ENCODE results near the gene CAPS.
"Not testable (repeated sequence)": the region's sequence is repeated elsewhere in the genome, so short reads cannot be mapped to it uniquely, and the experiment has no call there.

The CAPS gene

GRCh38 chr19:5913739-5914357 is at the start of gene CAPS:
Gene CAPS (plus strand): TSS chr19:5914254. CDS start chr19:5914407, 153 bp downstream.
- DNase-seq, result no peak

- no peak for DNase-seq
Measured at GRCh38 chr19:5864725-5865486, 49.1 kb upstream of the CAPS start.

DNA sequence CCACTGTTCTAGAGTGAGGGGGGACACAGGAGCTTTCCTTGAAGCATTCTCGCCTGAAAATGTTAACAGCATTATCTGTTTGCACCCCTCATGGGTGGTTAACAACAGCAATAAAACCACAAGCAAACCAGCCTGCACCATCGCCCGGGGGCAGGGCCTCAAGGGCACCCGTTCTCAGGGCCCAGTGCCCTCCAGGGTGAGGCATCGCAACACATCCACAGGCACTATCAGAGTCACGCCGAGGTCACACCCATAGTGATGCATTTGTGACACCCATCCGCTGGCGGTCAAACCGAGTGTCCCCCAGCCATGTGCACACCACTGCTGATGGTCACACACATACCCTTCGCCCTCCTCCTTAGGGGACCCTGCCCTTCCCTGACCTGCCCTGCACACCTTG is 48.3 kb upstream of the CAPS start:
- DNase-seq, result no peak

GRCh38 chr19:5867201-5868136 is 46.6 kb upstream of the CAPS start:
- no peak for DNase-seq

GRCh38 chr19:5870986-5871394 is 43.1 kb upstream of the CAPS start:
- no peak for DNase-seq

GRCh38 chr19:5873617-5874199 is 40.3 kb upstream of the CAPS start:
- no peak for DNase-seq

DNA sequence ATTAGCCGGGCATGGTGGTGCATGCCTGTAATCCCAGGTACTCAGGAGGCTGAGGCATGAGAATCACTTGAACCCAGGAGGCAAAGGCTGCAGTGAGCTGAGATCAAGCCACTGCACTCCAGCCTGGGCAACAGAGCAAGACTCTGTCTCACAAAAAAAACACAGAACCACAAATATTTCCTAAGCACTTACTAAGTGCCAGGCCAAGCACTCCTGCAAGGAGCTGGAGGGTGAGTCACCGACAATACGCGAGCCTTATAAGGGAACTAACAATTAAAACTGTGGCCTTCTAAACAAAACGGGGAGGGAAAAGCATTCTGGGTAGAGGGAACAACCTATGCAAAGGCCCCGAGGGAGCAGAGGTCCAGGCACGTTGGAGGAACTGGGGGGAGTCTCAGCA is 39.6 kb upstream of the CAPS start:
- not testable (repeated sequence) for DNase-seq

- DNase-seq, result no peak
Measured at GRCh38 chr19:5877427-5877826, 36.6 kb upstream of the CAPS start.

GRCh38 chr19:5877882-5878281 is 36.2 kb upstream of the CAPS start:
- DNase-seq, result no peak

GRCh38 chr19:5880196-5880595 is 33.9 kb upstream of the CAPS start:
- no peak for DNase-seq

DNA sequence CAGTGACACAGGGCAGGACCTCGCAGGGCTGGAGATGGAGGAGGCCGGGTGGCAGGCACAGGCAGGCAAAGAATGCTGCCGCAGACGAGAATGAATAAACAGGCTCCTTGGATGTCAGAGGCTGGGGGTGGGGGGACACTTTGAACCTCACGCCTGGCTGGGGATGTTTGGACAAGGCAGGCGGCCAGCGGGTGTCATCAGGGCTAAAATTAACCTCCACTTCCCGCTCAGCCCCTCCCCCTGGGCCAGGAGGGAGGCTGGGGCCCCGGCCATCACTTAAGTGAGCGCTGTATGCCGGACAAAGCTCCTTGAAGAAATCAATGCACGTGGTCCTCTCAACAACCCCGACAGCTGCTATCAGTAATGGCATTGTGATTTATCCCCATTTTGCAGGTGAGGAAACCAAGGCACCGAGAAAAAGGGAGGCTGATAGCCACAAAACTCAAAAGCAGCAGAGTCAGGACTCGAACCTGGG is 33.4 kb upstream of the CAPS start:
- DNase-seq, result no peak

GRCh38 chr19:5881543-5882299 is 32.3 kb upstream of the CAPS start:
- no peak for DNase-seq

DNA sequence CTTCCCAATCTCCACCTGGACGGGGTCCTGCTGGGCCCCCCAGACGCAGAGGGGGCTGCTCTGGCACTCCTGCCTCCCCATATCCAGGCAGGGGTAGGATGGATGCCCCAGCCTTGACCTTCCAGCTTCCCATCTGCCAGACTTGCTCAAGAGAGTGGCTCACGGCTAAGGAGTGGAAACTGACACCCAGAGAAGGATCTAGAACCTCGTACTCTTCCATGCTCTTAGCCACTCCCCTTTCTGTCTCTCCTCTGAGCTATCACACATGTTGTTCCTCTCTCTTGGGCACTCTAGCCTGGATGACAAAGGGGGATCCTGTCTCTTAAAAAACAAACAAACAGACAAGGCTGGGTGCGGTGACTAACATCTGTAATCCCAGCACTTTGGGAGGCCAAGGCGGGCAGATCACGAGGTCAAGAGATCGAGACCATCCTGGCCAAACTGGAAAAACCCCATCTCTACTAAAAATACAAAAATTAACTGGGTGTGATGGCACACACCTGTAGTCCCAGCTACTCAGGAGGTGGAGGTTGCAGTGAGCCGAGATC is 31.6 kb upstream of the CAPS start:
- no peak for DNase-seq

- DNase-seq, result not testable (repeated sequence)
Measured at GRCh38 chr19:5883157-5883873, 30.7 kb upstream of the CAPS start.

- DNase-seq, result not testable (repeated sequence)
Measured at GRCh38 chr19:5884065-5884811, 29.8 kb upstream of the CAPS start.

GRCh38 chr19:5889288-5889971 is 24.6 kb upstream of the CAPS start:
- no peak for DNase-seq

- no peak for DNase-seq
Measured at GRCh38 chr19:5890099-5890498, 24.0 kb upstream of the CAPS start.

DNA sequence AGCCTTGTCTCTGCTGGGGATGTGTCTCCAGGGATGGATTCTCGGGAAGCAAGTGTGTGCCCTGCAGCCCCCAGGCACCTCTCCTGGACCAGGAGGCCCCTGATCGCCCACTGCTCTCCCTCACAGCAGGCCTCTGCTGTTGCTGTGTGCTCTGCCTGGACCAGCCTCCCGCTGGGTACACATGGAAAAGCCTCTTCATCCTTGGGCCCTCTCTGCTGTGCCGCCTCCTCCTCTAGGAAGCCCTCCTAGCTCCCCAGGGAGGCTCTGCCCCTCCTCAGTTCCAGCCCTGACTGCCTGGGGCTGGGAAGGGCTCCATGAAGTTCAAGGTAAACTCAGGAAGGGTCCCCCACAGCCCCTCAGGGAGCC is 22.5 kb upstream of the CAPS start:
- DNase-seq, result no peak

- DNase-seq, result no peak
Measured at GRCh38 chr19:5891938-5892771, 21.9 kb upstream of the CAPS start.

Measured in activated CD4-positive, CD25-positive, alpha-beta regulatory T cell (primary cell).